Kidney (tissue), 14 donors: Measurements from ENCODE around the gene TXLNA. TPM values are rescaled to one million over a fixed set of nuclear protein-coding genes. Genes with fewer than 3 reads are reported as not detected.

ENCODE experiments used
- DNase-seq, 5 donors: peaks; one replicate each; pipeline ENCODE4 v3.0.0-alpha.2; 2013 to 2020
- FAIRE-seq: peaks from 2 replicates; lab custom pipeline; 2012; peaks lifted over from hg19 to GRCh38; lab: Jason Lieb, UNC
- H3K27ac ChIP-seq, 2 donors: one replicate each; pipeline ENCODE4 v1.7.0; 2013; ENCODE audit warnings: low read depth in 2 of 2, low read length in 2 of 2, inconsistent platforms in 1 of 2
- H3K27me3 ChIP-seq: one replicate; pipeline ENCODE4 v1.7.1; 2013; ENCODE audit warnings: low read length, inconsistent platforms; ENCODE audit not compliant: control insufficient read depth, insufficient read depth
- H3K36me3 ChIP-seq, 3 donors: one replicate each; pipeline versions ENCODE4 v1.7.0 to v1.7.1; 2013; ENCODE audit warnings: low read length in 3 of 3, control low read depth in 1 of 3, inconsistent platforms in 1 of 3; ENCODE audit not compliant: insufficient read depth in 3 of 3, control insufficient read depth in 2 of 3
- H3K4me1 ChIP-seq, 3 donors: one replicate each; pipeline versions ENCODE4 v1.7.0 to v1.7.1; 2013; ENCODE audit warnings: low read length in 3 of 3, inconsistent platforms in 1 of 3, low read depth in 1 of 3; ENCODE audit not compliant: control insufficient read depth in 2 of 3, insufficient read depth in 2 of 3
- H3K4me3 ChIP-seq, 3 donors: one replicate each; pipeline versions ENCODE4 v1.7.0 to v1.8.1; 2013; ENCODE audit warnings: low read length in 3 of 3, control low read depth in 1 of 3, inconsistent platforms in 1 of 3
- H3K9ac ChIP-seq, 3 donors: one replicate each; pipeline versions ENCODE4 v1.7.0 to v1.7.1; 2013; ENCODE audit warnings: low read length in 3 of 3, control low read depth in 1 of 3, inconsistent platforms in 1 of 3
- H3K9me3 ChIP-seq, 3 donors: one replicate each; pipeline versions ENCODE4 v1.7.0 to v1.7.1; 2013; ENCODE audit warnings: low read length in 3 of 3, control low read depth in 1 of 3, inconsistent platforms in 1 of 3; ENCODE audit not compliant: control insufficient read depth in 2 of 3, insufficient read depth in 1 of 3
- intact Hi-C: fragments of 100-400 bp; cut with DNase I; formaldehyde crosslinking; loops from one replicate; pipeline ENCODE4 v1.11.1; 2022
- polyA plus RNA-seq: library from polyadenylated mRNA; stranded (reverse); fragments of 350-450 nt; fragmentation: Illumina TruSeq; extraction: RNeasy Lipid Tissue Mini Kit (QIAGEN cat#74804); gene quantifications from one replicate; pipeline ENCODE4 v1.2.3, GENCODE V29; 2014; ENCODE audit warnings: low read depth, low replicate concordance; ENCODE audit not compliant: insufficient read depth
- total RNA-seq: library from RNA; stranded (reverse); fragmentation: NEBNext Ultra II Directional; extraction: Animal tissue kit (Norgen Biotek cat#: 25700); gene quantifications from one replicate; pipeline ENCODE4 v1.2.1, GENCODE V29; 2021
- TF ChIP-seq, protein P1 (sequence below): IDR thresholded peaks from 3 replicates; pipeline ENCODE4 v1.5.1; 2012; ENCODE audit warnings: mild to moderate bottlenecking, moderate library complexity, borderline replicate concordance; ENCODE audit not compliant: insufficient read depth; ENCODE audit errors: extremely low read depth
- donor health status: control.
- donor health status: control.
- donor health status: control.
- donor health status: control.
- donor health status: control.
- donor health status: DM: yes; HTN: yes; CAD: no.
- donor health status: Normal renal cell carcinoma (clear cell type).

TXLNA gene
- total and polyA plus RNA-seq, 2 donors from 2014 or later = 19.9 to 58.6 TPM

DNA sequence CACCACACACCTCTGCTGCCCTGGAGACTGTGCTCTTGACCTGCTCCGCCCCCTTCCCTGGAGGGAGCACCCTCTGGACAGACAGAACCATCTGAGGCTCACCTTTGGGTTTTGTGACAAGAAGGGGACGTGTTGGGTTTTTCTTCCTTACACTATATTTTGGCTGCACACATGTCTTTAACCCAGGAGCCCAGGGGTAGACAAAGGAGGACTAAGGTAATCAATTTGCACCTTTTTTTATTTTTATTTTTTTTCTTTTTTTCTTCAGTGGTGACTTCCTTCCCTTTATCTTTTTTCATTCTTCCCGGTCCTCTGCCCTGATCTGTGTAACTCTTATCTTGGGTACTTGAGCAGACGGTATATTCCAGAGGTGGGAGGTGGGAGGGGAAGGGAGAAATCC is 8.5 kb upstream of the TXLNA start:
- intact Hi-C loops = no loop called here
- Histone ChIP-seq H3K4me1 (no peaks in the 10 kb centered on the region), H3K27ac (no peak overlapping the region), H3K4me3 (no peak overlapping the region), H3K36me3 (peaks cover 5 to 64% (median 30%) of the 10 kb centered on the region in 3 donors), H3K9me3 (no peaks in the 10 kb centered on the region), H3K9ac (no peak overlapping the region), H3K27me3 (no peaks in the 10 kb centered on the region)
- TF ChIP-seq, protein P1, sequence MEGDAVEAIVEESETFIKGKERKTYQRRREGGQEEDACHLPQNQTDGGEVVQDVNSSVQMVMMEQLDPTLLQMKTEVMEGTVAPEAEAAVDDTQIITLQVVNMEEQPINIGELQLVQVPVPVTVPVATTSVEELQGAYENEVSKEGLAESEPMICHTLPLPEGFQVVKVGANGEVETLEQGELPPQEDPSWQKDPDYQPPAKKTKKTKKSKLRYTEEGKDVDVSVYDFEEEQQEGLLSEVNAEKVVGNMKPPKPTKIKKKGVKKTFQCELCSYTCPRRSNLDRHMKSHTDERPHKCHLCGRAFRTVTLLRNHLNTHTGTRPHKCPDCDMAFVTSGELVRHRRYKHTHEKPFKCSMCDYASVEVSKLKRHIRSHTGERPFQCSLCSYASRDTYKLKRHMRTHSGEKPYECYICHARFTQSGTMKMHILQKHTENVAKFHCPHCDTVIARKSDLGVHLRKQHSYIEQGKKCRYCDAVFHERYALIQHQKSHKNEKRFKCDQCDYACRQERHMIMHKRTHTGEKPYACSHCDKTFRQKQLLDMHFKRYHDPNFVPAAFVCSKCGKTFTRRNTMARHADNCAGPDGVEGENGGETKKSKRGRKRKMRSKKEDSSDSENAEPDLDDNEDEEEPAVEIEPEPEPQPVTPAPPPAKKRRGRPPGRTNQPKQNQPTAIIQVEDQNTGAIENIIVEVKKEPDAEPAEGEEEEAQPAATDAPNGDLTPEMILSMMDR = no peak
- FAIRE-seq (no peak), DNase-seq (no peak)

DNA sequence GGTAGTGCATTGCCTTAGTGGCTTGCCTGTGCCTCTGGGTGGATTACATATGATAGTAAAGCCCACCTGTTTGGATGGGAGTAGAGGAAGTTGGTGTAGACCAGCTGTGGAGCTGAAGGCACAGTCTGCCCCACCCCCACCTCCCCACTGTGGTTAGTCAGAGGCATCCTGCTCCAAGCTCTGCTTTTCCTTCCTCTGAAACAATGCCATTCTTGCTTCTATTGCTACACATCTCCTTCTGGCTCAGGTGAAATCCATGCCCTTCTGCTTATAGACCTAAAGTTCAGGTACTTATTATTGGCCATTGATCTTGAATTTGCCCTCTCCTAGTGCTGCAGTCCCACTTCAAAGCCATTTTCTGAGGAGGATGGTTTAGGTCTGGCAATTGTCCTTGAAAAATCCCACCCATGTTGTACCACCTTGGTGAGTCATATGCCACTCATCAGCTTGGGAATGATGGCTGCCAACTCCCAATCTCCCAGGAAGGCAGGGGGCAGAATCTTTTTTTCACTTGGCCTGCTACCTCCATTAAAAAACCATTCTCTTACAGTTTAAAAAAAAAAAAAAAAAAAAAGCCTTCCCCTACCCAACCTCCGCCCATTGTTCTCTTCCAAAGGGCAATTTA is 6.7 kb upstream of the TXLNA start:
- Histone ChIP-seq H3K27ac (no peak overlapping the region), H3K9ac (no peak overlapping the region), H3K27me3 (no peaks in the 10 kb centered on the region), H3K36me3 (peaks cover 5 to 56% (median 24%) of the 10 kb centered on the region in 3 donors), H3K4me3 (no peak overlapping the region), H3K9me3 (no peaks in the 10 kb centered on the region), H3K4me1 (no peaks in the 10 kb centered on the region)
- DNase-seq = no peak
- intact Hi-C loops = no loop called here
- TF ChIP-seq, protein P1 = no peak
- FAIRE-seq = no peak

DNA sequence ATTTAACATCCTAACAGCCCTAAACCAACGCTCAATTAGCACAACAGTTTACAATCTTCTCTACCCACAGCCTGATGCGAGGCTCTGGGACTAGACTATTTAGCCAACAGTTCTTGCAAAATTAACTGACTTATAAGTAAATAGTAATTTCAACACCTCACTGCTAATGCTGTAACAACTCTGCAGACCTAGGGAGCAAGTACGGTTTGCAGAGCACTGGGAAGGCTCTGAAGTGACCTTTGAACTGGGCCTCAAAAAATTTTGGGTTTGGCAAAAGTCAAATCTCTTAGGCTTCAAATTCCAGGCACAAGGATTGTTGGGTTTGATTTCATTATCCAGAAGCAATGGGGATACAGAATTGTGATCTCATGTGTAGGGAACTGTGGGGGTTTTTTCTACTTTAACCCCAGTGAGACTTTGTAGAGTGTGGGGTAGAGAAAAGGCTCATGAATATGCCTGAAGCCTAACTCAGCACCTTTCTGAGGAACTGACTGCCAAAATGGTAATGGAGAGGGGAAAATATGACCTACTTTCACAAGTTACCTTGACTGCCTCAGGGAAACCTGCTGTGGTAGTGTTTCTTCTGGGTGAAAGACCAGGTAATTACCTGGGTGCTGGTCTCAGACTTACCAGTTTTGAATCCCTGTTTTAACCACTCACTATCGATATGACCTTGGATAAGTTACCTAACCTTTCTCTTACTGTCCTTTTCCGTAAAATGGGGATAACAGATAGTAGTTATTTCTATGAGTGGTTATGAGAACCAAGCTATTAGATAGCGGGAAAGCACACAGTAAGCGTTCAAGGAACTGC is 889 bp upstream of the TXLNA start:
- TF ChIP-seq, protein P1 = no peak
- Histone ChIP-seq H3K9me3 (no peaks in the 10 kb centered on the region), H3K9ac (peak overlapping the region; percentile 44 to 73 (median 71)), H3K4me3 (peak overlapping the region; percentile 62 to 81 (median 73)), H3K4me1 (peaks cover 5 to 20% (median 19%) of the 10 kb centered on the region in 3 donors), H3K27me3 (no peaks in the 10 kb centered on the region), H3K27ac (peak overlapping the region; percentile 97 to 98), H3K36me3 (peaks cover 0 to 18% (median 3%) of the 10 kb centered on the region in 3 donors)
- FAIRE-seq (no peak), DNase-seq (no peak)
- intact Hi-C loops = no loop called here
